Measurements from ENCODE around the gene ZCWPW2. TPM values are rescaled to one million over a fixed set of nuclear protein-coding genes. Genes with fewer than 3 reads are reported as not detected.

ZCWPW2 gene
- total RNA-seq, 3 donors from 2014 or later (not counting 1 experiment from before 2014, with no cell fraction given) = 0.43 TPM; not detected in 2

- Histone ChIP-seq H3K4me1 (ENCODE audit: control insufficient read depth, insufficient read depth, low read length) (peaks cover 9% of the 10 kb centered on the region), H3K36me3 (ENCODE audit: control insufficient read depth, insufficient read depth, low read length) (peaks cover 35% of the 10 kb centered on the region), H3K4me3 (ENCODE audit: low read length) (no peak overlapping the region), H3K27ac (ENCODE audit: low read length) (peak overlapping the region; percentile 8), H3K27me3 (ENCODE audit: control insufficient read depth, insufficient read depth, low read length) (no peaks in the 10 kb centered on the region), H3K9me3 (ENCODE audit: control insufficient read depth, insufficient read depth, low read length) (no peaks in the 10 kb centered on the region)
- no peak for DNase-seq
- H3K27me3 Mint-ChIP-seq (ENCODE audit: low read depth in 2 of 2) = no peaks in the 10 kb centered on the region
- intact Hi-C loops (cut with micrococcal nuclease) = no loop called here
- H3K27ac Mint-ChIP-seq = peak overlapping the region; percentile 78 to 82
- H3K4me1 Mint-ChIP-seq = peaks cover 53 to 66% of the 10 kb centered on the region in 2 donors
- peak overlapping the region; percentile 17 for H3K4me3 Mint-ChIP-seq
- ATAC-seq = no peak
- WGBS (ENCODE audit: insufficient coverage) = 100% methylated on average over 1 of the region's 4 CpGs
- TF ChIP-seq, protein P1, sequence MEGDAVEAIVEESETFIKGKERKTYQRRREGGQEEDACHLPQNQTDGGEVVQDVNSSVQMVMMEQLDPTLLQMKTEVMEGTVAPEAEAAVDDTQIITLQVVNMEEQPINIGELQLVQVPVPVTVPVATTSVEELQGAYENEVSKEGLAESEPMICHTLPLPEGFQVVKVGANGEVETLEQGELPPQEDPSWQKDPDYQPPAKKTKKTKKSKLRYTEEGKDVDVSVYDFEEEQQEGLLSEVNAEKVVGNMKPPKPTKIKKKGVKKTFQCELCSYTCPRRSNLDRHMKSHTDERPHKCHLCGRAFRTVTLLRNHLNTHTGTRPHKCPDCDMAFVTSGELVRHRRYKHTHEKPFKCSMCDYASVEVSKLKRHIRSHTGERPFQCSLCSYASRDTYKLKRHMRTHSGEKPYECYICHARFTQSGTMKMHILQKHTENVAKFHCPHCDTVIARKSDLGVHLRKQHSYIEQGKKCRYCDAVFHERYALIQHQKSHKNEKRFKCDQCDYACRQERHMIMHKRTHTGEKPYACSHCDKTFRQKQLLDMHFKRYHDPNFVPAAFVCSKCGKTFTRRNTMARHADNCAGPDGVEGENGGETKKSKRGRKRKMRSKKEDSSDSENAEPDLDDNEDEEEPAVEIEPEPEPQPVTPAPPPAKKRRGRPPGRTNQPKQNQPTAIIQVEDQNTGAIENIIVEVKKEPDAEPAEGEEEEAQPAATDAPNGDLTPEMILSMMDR (IDR thresholded peaks at IDR 0.05) = no peak
- H3K9me3 Mint-ChIP-seq = no peaks in the 10 kb centered on the region
- H3K36me3 Mint-ChIP-seq = no peaks in the 10 kb centered on the region
Observed at GRCh38 chr3:28301688-28302087, 46.8 kb upstream of the ZCWPW2 start.

- Histone ChIP-seq H3K27me3 (ENCODE audit: control insufficient read depth, insufficient read depth, low read length) (no peaks in the 10 kb centered on the region), H3K4me3 (ENCODE audit: low read length) (no peak overlapping the region)
Observed at GRCh38 chr3:28308196-28308595, 40.3 kb upstream of the ZCWPW2 start.

DNA sequence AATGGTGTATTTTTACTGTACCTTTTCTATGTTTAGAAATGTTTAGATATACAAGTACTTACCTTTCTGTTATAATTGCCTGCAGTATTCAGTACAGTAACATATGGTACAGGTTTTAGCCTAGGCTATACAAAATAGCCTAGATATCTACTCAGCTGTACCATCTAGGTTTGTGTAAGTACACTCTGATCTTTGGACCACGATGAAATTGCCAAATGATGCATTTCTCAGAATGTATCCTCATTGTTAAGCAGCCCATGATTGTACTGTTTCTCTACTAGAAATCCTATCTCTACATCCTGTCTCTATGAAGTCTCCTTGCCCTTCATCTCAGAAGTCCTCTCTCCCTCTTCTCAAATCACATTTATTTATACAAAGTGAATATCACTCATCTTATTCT lies 32.8 kb upstream of the ZCWPW2 start:
- Histone ChIP-seq H3K27ac (ENCODE audit: low read length) (no peak overlapping the region), H3K9me3 (ENCODE audit: control insufficient read depth, insufficient read depth, low read length) (no peaks in the 10 kb centered on the region), H3K4me1 (ENCODE audit: control insufficient read depth, insufficient read depth, low read length) (peaks cover 8% of the 10 kb centered on the region), H3K27me3 (ENCODE audit: control insufficient read depth, insufficient read depth, low read length) (no peaks in the 10 kb centered on the region), H3K4me3 (ENCODE audit: low read length) (no peak overlapping the region), H3K36me3 (ENCODE audit: control insufficient read depth, insufficient read depth, low read length) (peaks cover 26% of the 10 kb centered on the region)
- 80% methylated on average over 1 of the region's 1 CpG for WGBS (ENCODE audit: insufficient coverage)
- TF ChIP-seq, protein P1 (IDR thresholded peaks at IDR 0.05) = no peak
- peak overlapping the region in 1 of 2 donors; percentile 9 for H3K27ac Mint-ChIP-seq
- DNase-seq = no peak
- H3K9me3 Mint-ChIP-seq = no peaks in the 10 kb centered on the region
- no peak overlapping the region for H3K4me3 Mint-ChIP-seq
- H3K36me3 Mint-ChIP-seq = peaks cover 15% of the 10 kb centered on the region
- no peaks in the 10 kb centered on the region for H3K27me3 Mint-ChIP-seq (ENCODE audit: low read depth in 2 of 2)
- ATAC-seq = no peak
- intact Hi-C loops (cut with micrococcal nuclease) = no loop called here
- H3K4me1 Mint-ChIP-seq = peaks cover 34 to 57% of the 10 kb centered on the region in 2 donors

More at GRCh38 chr3:28308196-28308595, 40.3 kb upstream of the ZCWPW2 start:
- intact Hi-C loops (cut with micrococcal nuclease) = no loop called here
- peaks cover 13% of the 10 kb centered on the region for H3K36me3 ChIP-seq (ENCODE audit: control insufficient read depth, insufficient read depth, low read length)
- Mint-ChIP-seq H3K4me3 (peak overlapping the region; percentile 43), H3K27me3 (ENCODE audit: low read depth in 2 of 2) (no peaks in the 10 kb centered on the region), H3K9me3 (no peaks in the 10 kb centered on the region), H3K27ac (peak overlapping the region; percentile 7 to 67), H3K4me1 (peaks cover 32 to 57% of the 10 kb centered on the region in 2 donors), H3K36me3 (no peaks in the 10 kb centered on the region)
- H3K27ac ChIP-seq (ENCODE audit: low read length) = no peak overlapping the region
- ATAC-seq (no peak), DNase-seq (no peak)
- no CpG with 5 or more reads among the region's 3 CpGs for WGBS (ENCODE audit: insufficient coverage)
- H3K4me1 ChIP-seq (ENCODE audit: control insufficient read depth, insufficient read depth, low read length) = peaks cover 5% of the 10 kb centered on the region
- TF ChIP-seq, protein P1 (IDR thresholded peaks at IDR 0.05) = no peak
- no peaks in the 10 kb centered on the region for H3K9me3 ChIP-seq (ENCODE audit: control insufficient read depth, insufficient read depth, low read length)

DNA sequence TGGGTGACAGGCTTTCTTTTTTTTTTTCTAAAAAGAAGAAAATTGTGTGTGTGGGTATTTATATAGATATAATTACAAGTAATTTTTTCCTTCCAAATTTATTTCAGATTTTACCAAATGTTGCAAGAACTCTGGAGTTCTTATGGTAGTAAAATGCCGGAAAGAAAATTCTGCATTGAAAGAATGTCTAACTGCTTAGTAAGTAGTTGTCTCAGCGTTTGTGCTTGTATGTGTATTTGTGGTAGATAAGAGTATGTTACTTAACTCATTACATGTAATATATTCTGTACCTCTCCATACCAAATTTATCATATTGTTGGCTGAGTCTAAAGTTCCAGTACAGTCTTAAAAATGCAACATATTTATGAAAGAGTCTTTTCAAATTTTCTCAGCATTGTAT lies 32.3 kb upstream of the ZCWPW2 start:
- no peaks in the 10 kb centered on the region for H3K9me3 ChIP-seq (ENCODE audit: control insufficient read depth, insufficient read depth, low read length)
- peaks cover 28% of the 10 kb centered on the region for H3K36me3 ChIP-seq (ENCODE audit: control insufficient read depth, insufficient read depth, low read length)
- no CpG with 5 or more reads among the region's 2 CpGs for WGBS (ENCODE audit: insufficient coverage)
- TF ChIP-seq, protein P1 (IDR thresholded peaks at IDR 0.05) = no peak
- no peak overlapping the region for H3K27ac ChIP-seq (ENCODE audit: low read length)
- DNase-seq (no peak), ATAC-seq (no peak)
- H3K4me1 ChIP-seq (ENCODE audit: control insufficient read depth, insufficient read depth, low read length) = peaks cover 8% of the 10 kb centered on the region
- peaks cover 20% of the 10 kb centered on the region for H3K36me3 Mint-ChIP-seq
- peak overlapping the region in 1 of 2 donors; percentile 9 for H3K27ac Mint-ChIP-seq
- intact Hi-C loops (cut with micrococcal nuclease) = no loop called here
- H3K4me3 ChIP-seq (ENCODE audit: low read length) = no peak overlapping the region
- H3K4me3 Mint-ChIP-seq = no peak overlapping the region
- no peaks in the 10 kb centered on the region for H3K27me3 Mint-ChIP-seq (ENCODE audit: low read depth in 2 of 2)
- peaks cover 39 to 57% of the 10 kb centered on the region in 2 donors for H3K4me1 Mint-ChIP-seq
- H3K9me3 Mint-ChIP-seq = no peaks in the 10 kb centered on the region
- H3K27me3 ChIP-seq (ENCODE audit: control insufficient read depth, insufficient read depth, low read length) = no peaks in the 10 kb centered on the region

Data from natural killer cell (primary cell).